Measurements from ENCODE around the gene AGPAT1.

GRCh38 chr6:32151863-32152768 is 23.8 kb downstream of the AGPAT1 start, which contains the start of gene PRRT1:
- TF ChIP-seq NRF1 (IDR thresholded peaks at IDR 0.05; ENCODE audit: low read depth, low read length) (no peak), JUND (IDR thresholded peaks at IDR 0.05) (no peak), ZBTB33 (IDR thresholded peaks at IDR 0.05; ENCODE audit: borderline replicate concordance, low read depth) (no peak)

Measured in SK-N-SH (cell line).